Keratinocyte (primary cell): ENCODE measurements around the gene RAP1GAP2.

Experiments used
- EZH2 ChIP-seq: IDR thresholded peaks from one replicate; pipeline ENCODE4 v1.6.1; 2012; ENCODE audit warnings: inconsistent platforms, mild to moderate bottlenecking, low read length, moderate library complexity
- TF ChIP-seq, protein P1 (sequence below), 3 experiments: IDR thresholded peaks in 1 of 3; conservative IDR thresholded peaks in 1 of 3; optimal IDR thresholded peaks in 1 of 3; 2 replicates in 2 of 3; 3 replicates in 1 of 3; pipeline versions ENCODE3 to v1.5.1; 2011; ENCODE audit warnings: low read length in 3 of 3, mild to moderate bottlenecking in 3 of 3, moderate library complexity in 2 of 3, control low read depth in 1 of 3, inconsistent platforms in 1 of 3; ENCODE audit not compliant: insufficient read depth in 2 of 3; ENCODE audit errors: extremely low read depth in 1 of 3

DNA sequence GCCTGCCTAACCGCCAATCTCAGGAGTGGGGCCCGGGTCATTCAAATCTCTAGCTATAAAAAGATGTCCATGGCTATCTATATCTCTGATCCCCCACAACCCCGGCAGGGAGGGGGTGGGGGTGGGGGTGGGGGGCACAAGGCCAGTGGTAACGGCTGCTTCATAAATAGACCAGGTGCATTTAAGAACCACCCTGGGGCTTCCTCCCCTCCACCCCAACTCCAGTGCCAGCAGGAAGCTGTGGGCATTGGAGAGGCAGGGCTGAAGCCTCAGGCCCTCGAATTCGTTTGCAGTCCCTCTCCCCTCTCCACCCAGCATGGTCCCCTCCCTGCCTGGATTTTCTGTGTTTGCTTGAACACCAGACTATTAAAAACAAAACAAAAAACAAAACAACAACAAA lies 56.0 kb downstream of the RAP1GAP2 start:
- TF ChIP-seq, protein P1, sequence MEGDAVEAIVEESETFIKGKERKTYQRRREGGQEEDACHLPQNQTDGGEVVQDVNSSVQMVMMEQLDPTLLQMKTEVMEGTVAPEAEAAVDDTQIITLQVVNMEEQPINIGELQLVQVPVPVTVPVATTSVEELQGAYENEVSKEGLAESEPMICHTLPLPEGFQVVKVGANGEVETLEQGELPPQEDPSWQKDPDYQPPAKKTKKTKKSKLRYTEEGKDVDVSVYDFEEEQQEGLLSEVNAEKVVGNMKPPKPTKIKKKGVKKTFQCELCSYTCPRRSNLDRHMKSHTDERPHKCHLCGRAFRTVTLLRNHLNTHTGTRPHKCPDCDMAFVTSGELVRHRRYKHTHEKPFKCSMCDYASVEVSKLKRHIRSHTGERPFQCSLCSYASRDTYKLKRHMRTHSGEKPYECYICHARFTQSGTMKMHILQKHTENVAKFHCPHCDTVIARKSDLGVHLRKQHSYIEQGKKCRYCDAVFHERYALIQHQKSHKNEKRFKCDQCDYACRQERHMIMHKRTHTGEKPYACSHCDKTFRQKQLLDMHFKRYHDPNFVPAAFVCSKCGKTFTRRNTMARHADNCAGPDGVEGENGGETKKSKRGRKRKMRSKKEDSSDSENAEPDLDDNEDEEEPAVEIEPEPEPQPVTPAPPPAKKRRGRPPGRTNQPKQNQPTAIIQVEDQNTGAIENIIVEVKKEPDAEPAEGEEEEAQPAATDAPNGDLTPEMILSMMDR (optimal IDR thresholded peaks at IDR 0.05 in 1 of 3, IDR thresholded peaks at IDR 0.05 in 1 of 3, conservative IDR thresholded peaks at IDR 0.05 in 1 of 3; ENCODE audit: extremely low read depth in 1 of 3, insufficient read depth in 2 of 3, low read length in 3 of 3) = no peak
- TF ChIP-seq EZH2 = no peak
